HL-60 (cell line): ENCODE results near the gene RILP.

Source experiments
- CTCF ChIP-seq: IDR thresholded peaks from one replicate; pipeline ENCODE4 v1.5.1; 2011; ENCODE audit warnings: low read length, control low read depth, inconsistent platforms; ENCODE audit not compliant: insufficient read depth
- POLR2AphosphoS5 ChIP-seq: IDR thresholded peaks from 2 replicates; pipeline ENCODE4 v1.6.1; 2012; ENCODE audit warnings: low read depth
- REST ChIP-seq: IDR thresholded peaks from 2 replicates; pipeline ENCODE4 v1.6.1; 2012; ENCODE audit warnings: low read depth; ENCODE audit not compliant: insufficient replicate concordance
- SPI1 ChIP-seq: IDR thresholded peaks from 2 replicates; pipeline ENCODE4 v1.6.1; 2012; ENCODE audit warnings: low read depth, mild to moderate bottlenecking, borderline replicate concordance

- TF ChIP-seq POLR2AphosphoS5 (no peak), CTCF (no peak), REST (no peak), SPI1 (peak; percentile 42; the same call in 1 of the 2 replicates)
Observed at GRCh38 chr17:1683459-1683858, 33.8 kb upstream of the RILP start.
